ENCODE measurements around the gene KDM7A. TPM values are rescaled to one million over a fixed set of nuclear protein-coding genes. Genes with fewer than 3 reads are reported as not detected.

Gene KDM7A
- polyA plus RNA-seq, 3 donors: 11.8 to 12.4 (median 11.8) TPM

Other genes with a start within 250 kb of the KDM7A start
- 10 to 100 TPM; 14.3 to 16.4 (median 14.5) TPM for gene PARP12, start 114.0 kb downstream of the KDM7A start, polyA plus RNA-seq (ENCODE audit: insufficient read length in 3 of 3)
- 10 to 100 TPM; 56.5 to 59.8 (median 59.5) TPM for gene SLC37A3, start 221.5 kb upstream of the KDM7A start, polyA plus RNA-seq (ENCODE audit: insufficient read length in 3 of 3)
- gene RAB19, start 227.1 kb upstream of the KDM7A start, polyA plus RNA-seq (ENCODE audit: insufficient read length in 3 of 3): 1 to 10 TPM; 2.4 to 2.9 (median 2.5) TPM